ENCODE measurements around the gene IL31RA. TPM values are rescaled to one million over a fixed set of nuclear protein-coding genes. Genes with fewer than 3 reads are reported as not detected.
"Not testable (repeated sequence)": the region's sequence is repeated elsewhere in the genome, so short reads cannot be mapped to it uniquely, and the experiment has no call there.

The IL31RA gene
- total RNA-seq = 0.17 TPM in 1 of 2 replicates, not detected in the other
- long read RNA-seq = 0 reads

GRCh38 chr5:55850839-55851674 lies at the start of gene IL31RA:
TSS of gene IL31RA (plus strand) at chr5:55851357. CDS start at chr5:55851571, 214 bp downstream.
- Mint-ChIP-seq H3K36me3 (ENCODE audit: insufficient read depth) (no peaks in the 10 kb centered on the region), H3K4me1 (ENCODE audit: low read depth) (peaks cover 5% of the 10 kb centered on the region), H3K27me3 (no peaks in the 10 kb centered on the region), H3K4me3 (ENCODE audit: low read depth) (no peak within 1 kb of the TSS), H3K9me3 (ENCODE audit: low read depth) (no peaks in the 10 kb centered on the region), H3K27ac (peak within 1 kb of the TSS; percentile 82)
- no peak for TF ChIP-seq CTCF (IDR thresholded peaks at IDR 0.05; ENCODE audit: unreplicated experiment)
- DNase-seq (ENCODE audit: low spot score, unreplicated experiment) = no peak

- H3K4me3 Mint-ChIP-seq (ENCODE audit: low read depth); H3K27ac Mint-ChIP-seq; H3K36me3 Mint-ChIP-seq (ENCODE audit: insufficient read depth); DNase-seq (ENCODE audit: low spot score, unreplicated experiment); H3K27me3 Mint-ChIP-seq; H3K4me1 Mint-ChIP-seq (ENCODE audit: low read depth): not testable (repeated sequence)
- peaks cover 15% of the 10 kb centered on the region for H3K9me3 Mint-ChIP-seq (ENCODE audit: low read depth)
Measured at GRCh38 chr5:55808814-55809213, 42.3 kb upstream of the IL31RA start.

GRCh38 chr5:55815939-55816338 lies 35.2 kb upstream of the IL31RA start:
- not testable (repeated sequence) for DNase-seq (ENCODE audit: low spot score, unreplicated experiment); H3K36me3 Mint-ChIP-seq (ENCODE audit: insufficient read depth); H3K27ac Mint-ChIP-seq; H3K9me3 Mint-ChIP-seq (ENCODE audit: low read depth); H3K4me1 Mint-ChIP-seq (ENCODE audit: low read depth); H3K4me3 Mint-ChIP-seq (ENCODE audit: low read depth)
- H3K27me3 Mint-ChIP-seq = peaks cover 16% of the 10 kb centered on the region

- no peak overlapping the region for H3K27ac Mint-ChIP-seq
- H3K36me3 Mint-ChIP-seq (ENCODE audit: insufficient read depth) = no peaks in the 10 kb centered on the region
- DNase-seq (ENCODE audit: low spot score, unreplicated experiment) = no peak
- peaks cover 20% of the 10 kb centered on the region for H3K27me3 Mint-ChIP-seq
- H3K4me3 Mint-ChIP-seq (ENCODE audit: low read depth) = no peak overlapping the region
- H3K4me1 Mint-ChIP-seq (ENCODE audit: low read depth) = no peaks in the 10 kb centered on the region
- TF ChIP-seq CTCF (IDR thresholded peaks at IDR 0.05; ENCODE audit: unreplicated experiment) = no peak
- no peaks in the 10 kb centered on the region for H3K9me3 Mint-ChIP-seq (ENCODE audit: low read depth)
Measured at GRCh38 chr5:55816342-55816741, 34.8 kb upstream of the IL31RA start.

- no peaks in the 10 kb centered on the region for H3K4me1 Mint-ChIP-seq (ENCODE audit: low read depth)
- no peak overlapping the region for H3K27ac Mint-ChIP-seq
- H3K36me3 Mint-ChIP-seq (ENCODE audit: insufficient read depth) = no peaks in the 10 kb centered on the region
- H3K4me3 Mint-ChIP-seq (ENCODE audit: low read depth) = no peak overlapping the region
- no peak for TF ChIP-seq CTCF (IDR thresholded peaks at IDR 0.05; ENCODE audit: unreplicated experiment)
- no peak for DNase-seq (ENCODE audit: low spot score, unreplicated experiment)
- peaks cover 25% of the 10 kb centered on the region for H3K27me3 Mint-ChIP-seq
- no peaks in the 10 kb centered on the region for H3K9me3 Mint-ChIP-seq (ENCODE audit: low read depth)
Measured at GRCh38 chr5:55817030-55817429, 34.1 kb upstream of the IL31RA start.

GRCh38 chr5:55820488-55820887 lies 30.7 kb upstream of the IL31RA start:
- Mint-ChIP-seq H3K27me3 (peaks cover 33% of the 10 kb centered on the region), H3K9me3 (ENCODE audit: low read depth) (no peaks in the 10 kb centered on the region), H3K4me1 (ENCODE audit: low read depth) (no peaks in the 10 kb centered on the region), H3K4me3 (ENCODE audit: low read depth) (no peak overlapping the region), H3K36me3 (ENCODE audit: insufficient read depth) (no peaks in the 10 kb centered on the region), H3K27ac (no peak overlapping the region)
- no peak for DNase-seq (ENCODE audit: low spot score, unreplicated experiment)
- no peak for TF ChIP-seq CTCF (IDR thresholded peaks at IDR 0.05; ENCODE audit: unreplicated experiment)
